Muscle layer of colon (tissue), 2 donors: Measurements from ENCODE around the gene DSG3.
A peak's percentile ranks its signal among the peaks of the same experiment; 100 is the strongest.
"Not testable (repeated sequence)": the region's sequence is repeated elsewhere in the genome, so short reads cannot be mapped to it uniquely, and the experiment has no call there.

Experiments
- H3K27ac ChIP-seq: one replicate; pipeline ENCODE4 v1.7.0; 2013; ENCODE audit warnings: low read depth, mild to moderate bottlenecking, low read length, moderate library complexity
- H3K27me3 ChIP-seq, 2 donors: one replicate each; pipeline ENCODE4 v1.7.0; 2013; ENCODE audit warnings: low read length in 2 of 2, mild to moderate bottlenecking in 2 of 2; ENCODE audit not compliant: insufficient read depth in 2 of 2, control insufficient read depth in 1 of 2
- H3K36me3 ChIP-seq: one replicate; pipeline ENCODE4 v1.7.0; 2013; ENCODE audit warnings: mild to moderate bottlenecking, low read length; ENCODE audit not compliant: insufficient read depth
- H3K4me1 ChIP-seq: one replicate; pipeline ENCODE4 v1.7.0; 2013; ENCODE audit warnings: mild to moderate bottlenecking, low read length; ENCODE audit not compliant: insufficient read depth
- H3K4me3 ChIP-seq, 2 donors: one replicate each; pipeline ENCODE4 v1.7.0; 2013; ENCODE audit warnings: low read length in 2 of 2, low read depth in 1 of 2, mild to moderate bottlenecking in 1 of 2, moderate library complexity in 1 of 2
- H3K9ac ChIP-seq: one replicate; pipeline ENCODE4 v1.7.0; 2013; ENCODE audit warnings: low read length
- H3K9me3 ChIP-seq: one replicate; pipeline ENCODE4 v1.7.0; 2013; ENCODE audit warnings: mild to moderate bottlenecking, low read length
- donor health status: abdominal sarcoma.
- donor health status: Adenocarcinoma of cecum.

The DSG3 gene

DNA sequence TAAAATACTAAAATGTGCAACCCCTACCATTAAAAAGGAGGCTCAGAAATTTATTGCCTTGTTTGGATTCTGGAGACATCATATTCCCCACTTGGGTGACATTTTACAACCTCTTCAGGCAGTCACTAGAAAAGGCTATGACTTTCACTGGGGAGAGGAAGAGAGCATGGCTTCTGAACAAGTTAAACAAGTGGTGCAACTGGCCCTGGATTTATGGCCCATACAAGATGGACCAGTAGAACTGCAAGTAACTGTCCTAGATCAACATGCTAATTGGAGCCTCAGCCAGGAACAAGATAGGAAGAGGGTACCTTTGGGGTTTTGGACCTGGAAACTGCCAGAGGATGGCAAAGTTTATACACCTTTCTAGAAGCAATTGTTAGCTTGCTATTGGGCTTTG lies 46.4 kb downstream of the DSG3 start:
- no peak overlapping the region for H3K4me3 ChIP-seq
- H3K9ac ChIP-seq, result no peak overlapping the region
- H3K27me3 ChIP-seq, result peaks cover 0 to under 1% of the 10 kb centered on the region in 2 donors
- no peaks in the 10 kb centered on the region for H3K36me3 ChIP-seq
- peaks cover 7% of the 10 kb centered on the region for H3K4me1 ChIP-seq
- H3K27ac ChIP-seq, result no peak overlapping the region
- H3K9me3 ChIP-seq, result no peaks in the 10 kb centered on the region

DNA sequence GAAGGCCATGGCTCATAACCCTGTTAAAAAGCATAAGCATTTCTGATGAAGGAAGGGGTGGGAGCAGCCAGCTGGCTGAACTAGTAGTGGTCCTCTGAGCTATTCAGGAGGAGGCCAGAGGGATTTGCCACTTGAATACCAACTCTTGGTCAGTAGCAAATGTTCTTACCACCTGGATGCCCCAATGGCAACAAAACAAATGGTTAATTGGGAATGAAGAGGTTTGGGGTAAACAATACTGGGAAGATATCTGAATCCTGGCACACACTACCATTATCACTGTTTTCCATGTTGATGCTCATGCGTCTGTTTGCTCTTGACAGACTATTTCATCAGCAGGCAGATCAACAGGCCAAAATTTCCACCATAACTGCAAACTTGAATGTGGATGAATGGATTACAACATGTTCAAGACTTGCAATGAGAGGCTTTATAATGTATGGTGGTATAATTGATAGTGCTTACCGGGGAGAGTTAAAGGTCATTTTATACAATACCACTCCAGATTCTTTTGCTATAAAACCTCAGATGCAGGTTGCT lies 47.2 kb downstream of the DSG3 start:
- H3K9ac ChIP-seq, H3K27ac ChIP-seq, H3K36me3 ChIP-seq, H3K9me3 ChIP-seq, H3K4me3 ChIP-seq, H3K4me1 ChIP-seq, H3K27me3 ChIP-seq: not testable (repeated sequence)

DNA sequence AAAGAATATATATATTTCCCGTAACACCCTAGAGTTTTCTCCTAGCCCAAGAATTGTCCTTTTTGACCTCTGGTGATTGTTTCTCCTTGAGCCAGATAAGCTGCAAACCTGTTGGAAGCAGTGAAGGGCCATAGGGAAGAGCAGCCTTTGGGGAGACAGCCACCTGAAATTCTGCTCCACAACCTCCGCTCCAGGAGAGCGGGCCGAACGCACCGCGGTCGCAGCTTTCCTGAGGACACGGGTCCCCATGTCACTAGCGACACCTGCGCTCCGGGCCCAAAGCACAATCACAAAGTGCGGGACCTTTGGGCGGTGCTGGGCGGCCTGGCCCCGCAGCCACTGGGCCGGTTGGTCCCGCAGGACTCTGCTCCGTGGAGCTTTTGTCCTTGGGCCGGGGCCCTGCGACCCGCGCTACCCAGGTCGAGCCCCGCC lies 49.9 kb downstream of the DSG3 start:
- H3K27me3 ChIP-seq, result peaks cover 4 to 8% of the 10 kb centered on the region in 2 donors

DNA sequence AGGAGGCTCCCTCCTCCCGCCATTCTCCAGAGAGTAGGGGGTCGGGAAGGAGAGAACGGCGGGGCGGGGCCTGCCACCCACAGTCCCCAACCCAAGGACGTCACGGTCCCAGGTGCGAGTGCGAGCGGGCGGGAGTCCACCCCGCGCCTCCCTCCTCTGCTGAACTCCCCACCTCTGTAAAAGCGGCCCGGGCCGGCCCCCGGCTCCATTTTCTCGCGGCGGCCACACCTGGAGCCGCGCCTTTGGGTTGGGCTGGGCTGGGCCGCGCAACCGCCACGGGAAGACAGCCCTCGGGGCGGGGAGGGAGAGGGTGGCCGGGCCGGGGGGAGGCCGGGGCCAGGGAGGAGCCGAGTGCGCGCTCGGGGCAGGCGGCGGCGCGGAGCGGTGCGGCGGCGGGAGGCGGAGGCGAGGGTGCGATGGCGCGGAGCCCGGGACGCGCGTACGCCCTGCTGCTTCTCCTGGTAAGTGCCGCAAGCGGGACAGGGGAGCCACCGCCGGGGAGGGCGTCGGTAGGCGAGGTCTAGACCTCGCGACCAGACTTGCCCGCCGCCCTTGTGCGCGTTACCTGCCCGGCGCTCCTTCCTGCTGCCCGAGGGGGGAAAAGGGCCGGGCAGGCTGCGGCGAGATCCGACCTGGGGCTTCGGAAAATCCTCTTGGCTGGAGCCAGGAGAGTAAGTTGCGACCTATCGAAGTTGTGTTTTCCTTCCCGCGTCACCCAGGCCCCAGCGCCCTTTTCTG lies 50.5 kb downstream of the DSG3 start, which contains the start of gene DSG2:
Gene DSG2 (plus strand): TSS at position 342 of the 738 bp plus-strand sequence. CDS start 75 bp downstream, at position 417.
- peaks cover 4 to 8% of the 10 kb centered on the region in 2 donors for H3K27me3 ChIP-seq
- H3K36me3 ChIP-seq, result no peaks in the 10 kb centered on the region
- no peak within 1 kb of the TSS for H3K27ac ChIP-seq
- H3K4me3 ChIP-seq, result peak within 1 kb of the TSS; percentile 61 to 63
- no peaks in the 10 kb centered on the region for H3K9me3 ChIP-seq
- H3K9ac ChIP-seq, result no peak within 1 kb of the TSS
- H3K4me1 ChIP-seq, result peaks cover 9% of the 10 kb centered on the region

More for the DNA sequence above, 49.9 kb downstream of the DSG3 start:
- Histone ChIP-seq H3K4me3 (peak overlapping the region; percentile 18 to 61), H3K36me3 (no peaks in the 10 kb centered on the region), H3K9me3 (no peaks in the 10 kb centered on the region), H3K9ac (no peak overlapping the region), H3K27ac (no peak overlapping the region), H3K4me1 (peaks cover 9% of the 10 kb centered on the region)

DNA sequence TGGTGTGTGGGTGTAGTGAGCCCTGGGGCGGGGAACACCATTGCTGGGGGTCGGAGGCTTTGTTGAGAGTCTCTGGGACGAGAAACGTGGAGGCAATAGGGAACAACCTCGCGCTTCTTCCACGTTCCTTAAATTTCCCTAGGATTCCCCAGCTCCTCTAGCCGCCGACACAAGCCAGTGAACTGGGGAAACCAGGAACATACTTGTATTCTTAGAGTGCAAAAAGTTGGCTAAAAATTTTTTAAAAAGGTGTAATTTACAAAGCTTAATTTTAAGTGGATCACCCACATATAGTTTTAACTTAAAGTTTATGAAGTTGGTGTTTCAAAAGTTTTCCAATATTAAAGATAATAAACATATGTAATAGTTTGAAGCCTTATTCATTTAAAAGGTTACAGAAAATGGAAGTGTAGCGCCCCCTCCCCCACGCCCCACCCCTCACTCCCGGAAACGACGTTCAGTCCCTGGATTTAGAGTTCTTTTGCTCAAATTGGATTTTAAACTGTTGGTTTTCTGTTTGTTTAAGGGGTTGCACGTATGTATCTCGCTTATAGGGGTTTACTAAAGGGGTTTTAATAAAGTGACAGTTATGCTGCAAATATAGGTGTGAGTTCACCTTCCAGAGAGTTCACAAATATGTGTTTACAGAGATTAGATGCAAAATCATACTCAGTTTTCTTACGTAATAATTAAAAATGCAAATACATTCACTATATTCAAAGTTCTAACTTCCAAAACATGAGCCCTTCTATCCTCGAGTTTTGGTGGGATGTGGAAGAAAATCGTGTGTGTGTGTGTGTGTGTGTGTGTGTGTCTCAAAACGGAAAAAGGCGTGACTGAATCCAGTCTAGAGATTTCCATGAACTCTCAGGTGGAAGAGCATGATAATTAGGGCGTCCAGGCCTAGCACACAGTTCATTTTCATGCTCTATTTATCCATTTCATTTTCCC lies 51.3 kb downstream of the DSG3 start:
- Histone ChIP-seq H3K27me3 (peaks cover 4 to 8% of the 10 kb centered on the region in 2 donors), H3K4me1 (peaks cover 9% of the 10 kb centered on the region), H3K4me3 (peak overlapping the region; percentile 61 to 63), H3K9ac (no peak overlapping the region), H3K36me3 (no peaks in the 10 kb centered on the region), H3K9me3 (no peaks in the 10 kb centered on the region), H3K27ac (no peak overlapping the region)

DNA sequence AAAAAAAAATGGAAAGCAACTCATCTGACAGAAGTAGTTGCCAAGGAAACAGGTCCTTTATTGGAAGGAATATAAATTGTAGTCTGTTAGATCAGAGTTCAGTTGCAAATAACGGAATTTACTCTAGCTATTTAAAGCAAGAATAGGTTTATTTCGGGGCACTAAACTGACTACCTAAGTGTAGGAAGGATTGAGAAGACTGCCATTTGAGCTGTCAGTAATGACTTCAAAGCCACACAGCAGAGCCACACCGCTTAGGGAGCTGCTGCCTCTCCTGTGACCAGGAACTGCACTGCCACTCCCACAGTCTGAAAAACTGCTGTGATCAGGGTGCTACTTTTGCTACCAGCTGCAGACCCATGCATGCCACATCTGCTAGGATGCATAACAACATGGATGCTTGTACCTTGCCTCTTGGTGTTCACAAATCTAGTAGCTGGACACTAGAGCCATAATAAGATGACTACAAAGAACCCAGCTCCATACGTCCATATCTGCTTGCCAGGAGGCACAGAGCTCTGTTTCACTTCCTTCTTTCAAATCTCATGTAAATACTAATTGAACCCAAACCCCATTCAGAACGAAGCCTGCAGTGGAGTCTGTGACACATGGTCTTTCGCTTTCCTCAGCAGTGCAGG lies 52.6 kb downstream of the DSG3 start:
- Histone ChIP-seq H3K4me3 (no peak overlapping the region), H3K9ac (no peak overlapping the region), H3K4me1 (peaks cover 9% of the 10 kb centered on the region), H3K27me3 (peaks cover 4 to 8% of the 10 kb centered on the region in 2 donors), H3K9me3 (no peaks in the 10 kb centered on the region), H3K27ac (no peak overlapping the region), H3K36me3 (no peaks in the 10 kb centered on the region)

DNA sequence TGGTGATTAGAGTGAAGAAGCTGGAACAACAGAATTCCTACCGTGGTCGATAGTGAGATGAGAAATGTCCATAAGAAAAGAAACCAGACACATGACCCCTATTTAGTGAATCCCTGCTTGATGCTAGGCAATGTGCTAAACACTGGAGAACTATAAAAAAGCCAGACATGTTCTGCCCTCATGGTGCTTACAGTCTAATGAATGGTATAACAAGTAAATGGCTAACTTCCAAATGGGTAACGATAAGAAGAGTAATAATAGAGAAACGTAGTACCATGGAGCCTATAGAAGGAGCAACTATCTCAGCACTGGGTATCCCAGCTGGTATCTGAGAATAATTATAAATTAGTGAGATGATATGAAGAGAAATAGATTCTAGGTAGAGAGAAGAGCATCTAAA lies 55.5 kb downstream of the DSG3 start:
- Histone ChIP-seq H3K9me3 (no peaks in the 10 kb centered on the region), H3K9ac (no peak overlapping the region), H3K4me3 (no peak overlapping the region), H3K27ac (no peak overlapping the region), H3K27me3 (peaks cover 4 to 8% of the 10 kb centered on the region in 2 donors), H3K36me3 (no peaks in the 10 kb centered on the region), H3K4me1 (peaks cover 9% of the 10 kb centered on the region)

DNA sequence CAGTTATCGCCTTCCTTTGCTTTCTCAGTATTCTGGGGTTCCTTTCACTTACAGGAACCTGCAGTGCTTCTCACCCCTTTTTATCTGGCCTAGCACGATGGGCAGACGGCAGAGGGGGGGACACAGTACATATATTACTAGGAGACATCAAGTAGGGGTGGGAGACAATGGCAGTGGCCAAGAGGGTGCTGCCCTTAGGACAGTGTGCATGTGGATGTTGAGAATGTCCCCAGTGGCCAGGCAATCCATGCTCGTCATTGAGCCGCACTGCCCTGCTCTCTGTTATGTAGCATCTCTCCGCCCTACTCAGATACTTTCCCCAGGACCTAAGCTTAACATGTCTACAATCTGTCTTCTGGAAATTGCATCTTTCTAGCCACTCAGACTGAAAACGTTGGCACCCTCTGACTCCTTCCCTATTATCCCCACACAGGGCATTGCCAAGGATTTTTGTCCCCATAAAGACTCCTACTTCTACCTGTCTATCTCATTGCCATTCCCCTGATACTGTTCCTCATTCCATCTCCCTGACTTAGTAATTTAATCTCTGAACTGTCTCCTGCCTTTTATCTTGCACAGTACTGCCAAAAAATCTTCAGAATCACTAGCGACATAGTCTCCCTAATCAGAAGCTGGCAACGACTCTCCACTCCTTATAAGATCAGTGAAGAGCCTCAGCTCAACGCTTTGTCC lies 57.1 kb downstream of the DSG3 start:
- Histone ChIP-seq H3K4me1 (no peaks in the 10 kb centered on the region), H3K4me3 (no peak overlapping the region), H3K27ac (no peak overlapping the region), H3K36me3 (no peaks in the 10 kb centered on the region), H3K9ac (no peak overlapping the region), H3K9me3 (no peaks in the 10 kb centered on the region), H3K27me3 (peaks cover under 1 to 4% of the 10 kb centered on the region in 2 donors)

DNA sequence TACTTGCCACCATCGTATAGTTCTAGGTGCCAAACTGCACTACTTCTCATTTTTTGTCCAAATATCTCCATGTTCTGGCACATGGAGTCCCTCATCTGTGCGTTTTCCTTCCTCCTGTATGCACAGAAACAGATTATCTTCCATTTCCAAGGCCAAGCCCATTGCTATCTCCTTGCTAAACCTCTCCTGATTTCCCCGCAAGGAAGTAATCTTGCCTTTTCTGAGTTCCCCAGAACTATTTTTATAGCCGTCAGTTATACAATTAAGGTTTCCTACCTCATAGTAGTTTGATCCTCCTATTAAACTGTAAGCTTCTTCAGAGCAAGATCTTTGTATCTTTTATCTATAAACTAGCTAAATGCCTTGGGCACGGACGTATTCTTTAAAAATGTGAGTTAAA lies 57.6 kb downstream of the DSG3 start:
- peaks cover 0 to 3% of the 10 kb centered on the region in 2 donors for H3K27me3 ChIP-seq
- H3K9me3 ChIP-seq, result no peaks in the 10 kb centered on the region
- no peaks in the 10 kb centered on the region for H3K4me1 ChIP-seq
- no peak overlapping the region for H3K4me3 ChIP-seq
- H3K9ac ChIP-seq, result no peak overlapping the region
- no peaks in the 10 kb centered on the region for H3K36me3 ChIP-seq
- no peak overlapping the region for H3K27ac ChIP-seq

DNA sequence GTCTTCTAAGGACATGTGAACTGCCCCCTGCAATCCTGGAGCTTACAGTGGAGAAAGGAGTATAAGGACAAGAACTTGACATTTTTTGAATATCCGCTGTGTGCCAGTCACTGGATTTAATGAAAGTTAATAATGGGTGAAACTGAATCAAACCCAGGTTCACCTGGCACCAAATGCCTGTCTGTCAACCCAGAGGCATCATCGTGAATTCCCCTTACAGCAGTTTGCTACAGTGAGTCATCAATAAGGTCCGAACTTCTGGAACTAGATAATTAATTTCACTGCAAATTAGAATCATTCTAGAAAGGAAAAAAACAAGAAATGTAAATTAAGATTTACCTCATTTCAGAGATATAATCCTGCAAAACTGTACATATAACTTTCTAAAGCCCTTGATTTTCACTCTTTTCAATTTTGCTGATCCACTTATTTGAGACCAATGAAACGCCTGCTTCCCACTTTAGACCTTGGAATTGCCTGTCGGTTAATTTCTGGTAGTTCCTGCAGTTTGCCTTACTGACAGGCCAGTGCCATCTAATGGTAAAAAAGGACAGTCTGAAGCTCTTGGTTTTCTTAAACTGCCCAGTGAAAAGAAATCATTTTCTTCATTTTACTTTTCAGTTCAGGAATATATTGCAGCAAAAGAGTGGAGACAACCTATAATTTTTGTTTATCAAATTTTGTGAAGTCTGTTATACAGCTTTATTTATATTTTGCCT lies 58.6 kb downstream of the DSG3 start:
- no peaks in the 10 kb centered on the region for H3K27me3 ChIP-seq
- H3K9ac ChIP-seq, result no peak overlapping the region
- no peak overlapping the region for H3K27ac ChIP-seq
- no peaks in the 10 kb centered on the region for H3K4me1 ChIP-seq
- H3K4me3 ChIP-seq, result no peak overlapping the region
- no peaks in the 10 kb centered on the region for H3K9me3 ChIP-seq
- H3K36me3 ChIP-seq, result no peaks in the 10 kb centered on the region
